Measurements from ENCODE around the gene PLEKHG5.

GRCh38 chr1:6467224-6467623 is 24.2 kb downstream of the PLEKHG5 start:
- TF ChIP-seq CTCF (IDR thresholded peaks at IDR 0.05) (no peak), POLR2AphosphoS5 (IDR thresholded peaks at IDR 0.05) (no peak), EP300 (IDR thresholded peaks at IDR 0.05) (no peak)
